Psoas muscle (tissue), 8 donors: ENCODE measurements around the gene BRD3. TPM values are rescaled to one million over a fixed set of nuclear protein-coding genes. Genes with fewer than 3 reads are reported as not detected.

Experiments used
- ATAC-seq, 4 donors: fragments of 200-7000 bp; cut with Tn5 transposase; one replicate each; pipeline ENCODE4 v1.9.1; 2020; ENCODE audit warnings: moderate library complexity in 3 of 4, mild to moderate bottlenecking in 2 of 4
- DNase-seq, 2 donors: peaks; one replicate each; pipeline ENCODE4 v3.0.0-alpha.2; 2020
- H3K27ac ChIP-seq: fragments of 200-600 bp; one replicate; pipeline ENCODE4 v1.8.0; 2022
- H3K27me3 ChIP-seq, 3 donors: fragments of 200-600 bp in 1 of 3; one replicate each; pipeline versions ENCODE4 v1.6.1 to v1.8.0; 2013 to 2022; ENCODE audit warnings: low read length in 2 of 3, mild to moderate bottlenecking in 2 of 3, moderate library complexity in 1 of 3; ENCODE audit not compliant: insufficient read depth in 3 of 3
- H3K36me3 ChIP-seq, 2 donors: fragments of 200-600 bp in 1 of 2; one replicate each; pipeline versions ENCODE4 v1.6.1 to v1.8.0; 2013 to 2022; ENCODE audit warnings: low read depth in 1 of 2, mild to moderate bottlenecking in 1 of 2, moderate library complexity in 1 of 2; ENCODE audit not compliant: insufficient read depth in 1 of 2
- H3K4me1 ChIP-seq: fragments of 200-600 bp; one replicate; pipeline ENCODE4 v1.8.0; 2022
- H3K4me3 ChIP-seq: fragments of 200-600 bp; one replicate; pipeline ENCODE4 v1.8.0; 2022; ENCODE audit warnings: mild to moderate bottlenecking
- H3K9me3 ChIP-seq: fragments of 200-600 bp; one replicate; pipeline ENCODE4 v1.8.0; 2022
- WGBS, 3 donors: extraction: QIAGEN DNeasy Blood & Tissue Kit; methylation state at CpG; one replicate each; pipeline versions ENCODE4 v1.1.6 to v1.1.7; 2013; 5-methylcytosine and 5-hydroxymethylcytosine counted together
- intact Hi-C, 2 donors: fragments of 100-400 bp; cut with DNase I; formaldehyde crosslinking; loops; one replicate each; pipeline versions ENCODE4 v1.11.0 to v1.14.2; 2022
- polyA plus RNA-seq, 3 donors: library from polyadenylated mRNA; stranded (reverse); fragments of 200-250 nt; gene quantifications; one replicate each; pipeline ENCODE4 v1.2.3, GENCODE V29; 2013
- total RNA-seq, 4 donors: library from RNA; stranded (reverse); fragmentation: NEBNext Ultra II Directional in 2 of 4; extraction: Animal tissue kit (Norgen Biotek cat#: 25700) in 2 of 4; gene quantifications; one replicate each; pipeline versions ENCODE4 v1.2.1 to v1.2.4, GENCODE V29; 2021 to 2023
- TF ChIP-seq, protein P1 (sequence below): fragments of 200-600 bp; IDR thresholded peaks from one replicate; pipeline ENCODE4 v1.8.0; 2022; ENCODE audit warnings: antibody characterized with exemption
- donor health status: healthy with polysubstance abuse.
- donor health status: DM: no; HTN: no; CAD: no; lungs with moderate emphysema.
- donor health status: Bipolar disorder and iron deficiency.
- donor health status: healthy.
- donor health status: DM: yes; HTN: yes; CAD: no.
- donor health status: DM: no; HTN: no; CAD: no.
- donor health status: DM: no; HTN: no; CAD: no.
- donor health status: DM: yes; HTN: yes; CAD: no.

Gene BRD3
- total and polyA plus RNA-seq, 7 donors: 7.5 to 28.2 (median 21.7) TPM

DNA sequence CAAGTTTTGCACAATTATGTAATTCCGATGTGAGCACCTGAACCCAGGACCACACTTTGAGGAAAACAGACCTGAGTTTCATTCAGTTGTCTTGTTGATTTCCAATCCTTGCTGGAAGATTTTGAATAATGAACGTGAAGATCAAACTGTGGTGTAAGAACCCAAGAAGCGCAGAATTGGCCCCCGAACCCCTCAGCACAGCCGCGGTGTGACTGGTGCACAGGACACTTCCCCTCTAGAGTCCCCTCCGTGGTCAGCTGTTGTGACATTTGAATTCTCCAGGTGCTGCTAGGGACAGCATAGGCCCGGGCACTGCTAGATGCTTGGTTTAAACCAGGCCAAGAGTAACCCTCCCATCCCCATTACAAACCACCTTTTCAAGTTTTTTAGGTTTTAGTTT lies 40.8 kb downstream of the BRD3 start:
- TF ChIP-seq, protein P1, sequence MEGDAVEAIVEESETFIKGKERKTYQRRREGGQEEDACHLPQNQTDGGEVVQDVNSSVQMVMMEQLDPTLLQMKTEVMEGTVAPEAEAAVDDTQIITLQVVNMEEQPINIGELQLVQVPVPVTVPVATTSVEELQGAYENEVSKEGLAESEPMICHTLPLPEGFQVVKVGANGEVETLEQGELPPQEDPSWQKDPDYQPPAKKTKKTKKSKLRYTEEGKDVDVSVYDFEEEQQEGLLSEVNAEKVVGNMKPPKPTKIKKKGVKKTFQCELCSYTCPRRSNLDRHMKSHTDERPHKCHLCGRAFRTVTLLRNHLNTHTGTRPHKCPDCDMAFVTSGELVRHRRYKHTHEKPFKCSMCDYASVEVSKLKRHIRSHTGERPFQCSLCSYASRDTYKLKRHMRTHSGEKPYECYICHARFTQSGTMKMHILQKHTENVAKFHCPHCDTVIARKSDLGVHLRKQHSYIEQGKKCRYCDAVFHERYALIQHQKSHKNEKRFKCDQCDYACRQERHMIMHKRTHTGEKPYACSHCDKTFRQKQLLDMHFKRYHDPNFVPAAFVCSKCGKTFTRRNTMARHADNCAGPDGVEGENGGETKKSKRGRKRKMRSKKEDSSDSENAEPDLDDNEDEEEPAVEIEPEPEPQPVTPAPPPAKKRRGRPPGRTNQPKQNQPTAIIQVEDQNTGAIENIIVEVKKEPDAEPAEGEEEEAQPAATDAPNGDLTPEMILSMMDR: no peak
- Histone ChIP-seq H3K27ac (no peak overlapping the region), H3K9me3 (no peaks in the 10 kb centered on the region), H3K4me1 (peaks cover 8% of the 10 kb centered on the region), H3K36me3 (peaks cover 0 to 38% of the 10 kb centered on the region in 2 donors), H3K4me3 (no peak overlapping the region), H3K27me3 (no peaks in the 10 kb centered on the region)
- DNase-seq (no peak), ATAC-seq (no peak)
- intact Hi-C loops: loop anchor here (2.0 to 5.0 kb wide), 2 partner anchors 18 to 35 kb away; no protein-coding TSS in a partner anchor
- 83 to 90% (median 85%) methylated on average over 8 of the region's 8 CpGs for WGBS, 3 donors

DNA sequence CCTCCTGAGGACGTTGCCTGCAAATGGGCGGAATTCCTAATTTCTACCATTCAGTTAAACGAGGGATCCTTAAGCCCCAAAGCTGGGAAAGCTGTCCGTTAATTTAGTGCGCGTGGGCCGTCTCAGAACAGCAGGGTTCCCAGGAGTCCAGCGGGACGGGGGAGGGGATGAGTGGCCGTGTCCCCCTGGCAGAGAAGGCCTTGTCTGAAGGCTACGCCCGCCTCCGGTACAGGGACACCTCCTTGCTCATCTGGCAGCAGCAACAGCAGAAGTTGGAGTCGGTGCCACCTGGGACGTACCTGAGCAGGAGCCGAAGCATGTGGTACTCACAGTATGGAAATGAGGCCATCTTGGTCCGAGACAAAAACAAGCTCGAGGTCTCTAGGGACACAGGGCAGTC lies 41.2 kb downstream of the BRD3 start:
- no peaks in the 10 kb centered on the region for H3K27me3 ChIP-seq

DNA sequence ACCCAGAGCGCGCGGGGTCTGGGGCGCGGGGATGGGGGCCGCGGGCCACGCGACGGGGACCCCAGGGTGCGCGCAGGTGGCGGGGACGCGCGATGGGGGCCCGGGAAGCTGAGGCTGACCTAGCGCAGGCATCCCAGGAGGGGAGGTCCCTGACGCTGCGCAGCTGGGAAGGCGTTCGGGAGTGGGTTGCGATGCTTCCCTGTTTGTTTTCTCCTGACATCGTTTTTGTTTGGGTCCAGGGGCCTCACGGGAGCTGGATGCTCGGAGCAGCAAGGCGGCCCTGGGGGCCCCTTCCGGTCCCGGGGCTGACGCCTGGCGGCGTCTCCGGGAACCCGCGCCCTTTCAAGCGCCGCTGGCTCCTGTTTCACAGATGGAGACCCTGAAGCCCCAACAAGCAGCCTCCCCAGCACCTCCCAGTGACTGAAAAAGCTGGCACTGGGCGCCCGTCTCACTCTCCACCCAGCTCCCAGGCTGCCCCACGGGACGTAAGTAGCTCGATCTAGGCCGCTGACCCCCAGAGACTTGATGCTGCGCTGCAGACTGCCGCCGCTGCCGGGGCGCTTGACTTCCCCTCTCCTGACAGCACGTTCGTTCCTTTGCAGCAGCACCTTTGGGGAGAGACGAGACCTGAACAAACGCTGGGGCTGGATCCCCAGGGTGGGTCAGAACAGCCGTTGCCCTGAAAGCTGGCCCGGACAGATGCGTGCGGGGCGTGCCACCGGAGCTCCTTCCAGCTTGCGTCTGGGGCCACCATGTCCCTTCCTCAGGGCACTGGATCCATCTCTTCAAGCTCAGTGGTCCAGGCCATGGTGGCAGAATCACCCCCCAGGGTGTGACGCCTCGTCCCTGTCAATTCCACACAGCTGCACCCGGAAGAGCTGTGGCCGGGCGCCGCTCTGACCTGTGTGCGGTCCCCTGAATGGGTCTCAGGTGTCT lies 42.0 kb downstream of the BRD3 start:
- Histone ChIP-seq H3K9me3 (no peaks in the 10 kb centered on the region), H3K4me1 (peaks cover 8% of the 10 kb centered on the region), H3K27me3 (no peaks in the 10 kb centered on the region), H3K27ac (peak overlapping the region; percentile 51), H3K36me3 (peaks cover 0 to 27% of the 10 kb centered on the region in 2 donors), H3K4me3 (peak overlapping the region; percentile 87)
- ATAC-seq: peak in 2 of 4 donors; percentile 0 to 1
- DNase-seq: peak; percentile 39 to 72
- intact Hi-C loops: loop anchor here (2.0 to 5.0 kb wide), 3 partner anchors 19 to 43 kb away; partner anchors contain the start of gene BRD3 (in 1 of the 2)
- TF ChIP-seq, protein P1: no peak
- 11 to 18% (median 12%) methylated on average over 56 to 66 of the region's 66 CpGs for WGBS, 3 donors

More for the DNA sequence above, 41.2 kb downstream of the BRD3 start:
- DNase-seq: no peak
- H3K4me3 ChIP-seq: no peak overlapping the region
- WGBS, 3 donors: 75 to 88% (median 80%) methylated on average over 18 of the region's 18 CpGs
- H3K9me3 ChIP-seq: no peaks in the 10 kb centered on the region
- intact Hi-C loops: loop anchor here (2.0 to 5.0 kb wide), 2 partner anchors 18 to 36 kb away; no protein-coding TSS in a partner anchor
- TF ChIP-seq, protein P1: no peak
- H3K4me1 ChIP-seq: peaks cover 8% of the 10 kb centered on the region
- no peak overlapping the region for H3K27ac ChIP-seq
- no peak for ATAC-seq
- peaks cover 0 to 34% of the 10 kb centered on the region in 2 donors for H3K36me3 ChIP-seq

DNA sequence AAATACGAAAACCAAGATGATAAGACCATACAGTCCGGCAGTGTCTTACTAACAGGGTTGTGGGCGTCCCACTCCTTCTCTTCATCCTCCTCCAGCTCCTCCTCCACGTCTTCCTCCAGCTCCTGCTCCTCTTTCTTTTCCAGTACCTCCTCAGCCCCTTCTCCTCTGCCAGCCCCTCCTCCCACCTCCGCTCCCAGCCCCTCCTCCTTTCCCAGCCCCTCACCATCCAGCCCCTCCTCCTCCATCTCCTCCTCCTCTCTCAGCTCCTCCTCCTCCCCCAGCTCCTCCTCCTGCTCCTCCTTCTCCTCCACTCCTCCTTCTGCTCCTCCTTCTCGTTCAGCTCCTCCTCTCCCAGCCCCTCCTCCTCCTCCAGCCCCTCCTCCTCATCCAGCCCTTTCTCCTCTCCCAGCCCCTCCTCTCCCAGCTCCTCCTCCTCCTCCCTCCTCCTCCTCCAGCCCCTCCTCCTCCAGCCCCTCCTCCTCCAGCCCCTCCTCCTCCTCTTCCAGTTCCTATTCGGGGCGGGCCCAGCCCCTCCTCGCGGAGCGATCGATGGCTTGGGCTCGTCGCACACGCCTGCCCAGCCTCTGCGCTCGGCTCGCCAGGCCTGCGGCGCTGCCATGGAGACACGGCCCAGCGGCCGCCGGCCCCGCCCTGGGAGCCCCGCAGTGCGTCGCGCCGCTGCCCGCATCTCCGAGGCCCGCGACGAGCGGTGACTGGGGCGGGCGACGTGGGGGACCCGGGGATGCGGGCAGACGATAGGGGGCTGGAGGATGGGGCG lies 42.8 kb downstream of the BRD3 start, which contains the start of gene BRD3OS:
Gene BRD3OS, plus strand, starts transcription at position 654 of the 778 bp plus-strand sequence. CDS start 1,267 bp downstream, outside the sequence.
- ATAC-seq (peak; percentile 96 to 98 (median 96)), DNase-seq (peak; percentile 98 to 99)
- WGBS, 3 donors: 2 to 4% (median 3%) methylated on average over 16 to 43 of the region's 43 CpGs
- H3K4me1 ChIP-seq: peaks cover 8% of the 10 kb centered on the region
- no peaks in the 10 kb centered on the region for H3K27me3 ChIP-seq
- peaks cover 0 to 20% of the 10 kb centered on the region in 2 donors for H3K36me3 ChIP-seq
- H3K27ac ChIP-seq: peak within 1 kb of the TSS; percentile 51
- TF ChIP-seq, protein P1: no peak
- H3K4me3 ChIP-seq: peak within 1 kb of the TSS; percentile 87
- intact Hi-C loops: loop anchor here (2.0 to 5.0 kb wide), 2 partner anchors 37 to 44 kb away; partner anchors contain the start of gene BRD3 (in 1 of the 2)
- H3K9me3 ChIP-seq: no peaks in the 10 kb centered on the region
